Esophagus squamous epithelium (tissue), 4 donors: ENCODE measurements around the gene PGLYRP1.

Experiments used
- POLR2A ChIP-seq, 4 donors: fragments of 450-650 bp; IDR thresholded peaks; one replicate each; pipeline ENCODE4 v1.6.1; 2017; ENCODE audit warnings: antibody characterized with exemption in 4 of 4, mild to moderate bottlenecking in 4 of 4, moderate library complexity in 3 of 4
- TF ChIP-seq, protein P1 (sequence below), 6 experiments: fragments of 450-650 bp in 4 of 6; fragments of 200-600 bp in 2 of 6; sonication (generic) in 2 of 6; IDR thresholded peaks; one replicate each; pipeline ENCODE4 v1.5.1; 2016 to 2019; ENCODE audit warnings: antibody characterized with exemption in 6 of 6, mild to moderate bottlenecking in 4 of 6, moderate library complexity in 4 of 6

GRCh38 chr19:46068345-46069258 lies 45.7 kb upstream of the PGLYRP1 start:
- TF ChIP-seq POLR2A (IDR thresholded peaks at IDR 0.05): no peak
- TF ChIP-seq, protein P1, sequence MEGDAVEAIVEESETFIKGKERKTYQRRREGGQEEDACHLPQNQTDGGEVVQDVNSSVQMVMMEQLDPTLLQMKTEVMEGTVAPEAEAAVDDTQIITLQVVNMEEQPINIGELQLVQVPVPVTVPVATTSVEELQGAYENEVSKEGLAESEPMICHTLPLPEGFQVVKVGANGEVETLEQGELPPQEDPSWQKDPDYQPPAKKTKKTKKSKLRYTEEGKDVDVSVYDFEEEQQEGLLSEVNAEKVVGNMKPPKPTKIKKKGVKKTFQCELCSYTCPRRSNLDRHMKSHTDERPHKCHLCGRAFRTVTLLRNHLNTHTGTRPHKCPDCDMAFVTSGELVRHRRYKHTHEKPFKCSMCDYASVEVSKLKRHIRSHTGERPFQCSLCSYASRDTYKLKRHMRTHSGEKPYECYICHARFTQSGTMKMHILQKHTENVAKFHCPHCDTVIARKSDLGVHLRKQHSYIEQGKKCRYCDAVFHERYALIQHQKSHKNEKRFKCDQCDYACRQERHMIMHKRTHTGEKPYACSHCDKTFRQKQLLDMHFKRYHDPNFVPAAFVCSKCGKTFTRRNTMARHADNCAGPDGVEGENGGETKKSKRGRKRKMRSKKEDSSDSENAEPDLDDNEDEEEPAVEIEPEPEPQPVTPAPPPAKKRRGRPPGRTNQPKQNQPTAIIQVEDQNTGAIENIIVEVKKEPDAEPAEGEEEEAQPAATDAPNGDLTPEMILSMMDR (IDR thresholded peaks at IDR 0.05): no peak
